Measurements from ENCODE around the gene RXRB. TPM values are rescaled to one million over a fixed set of nuclear protein-coding genes. Genes with fewer than 3 reads are reported as not detected.

RXRB gene
- total and polyA plus RNA-seq, 2 of the 8 experiments (the other 6 are each of a cell fraction or from before 2014, with no cell fraction given), result 13.0 to 18.1 TPM

- TF ChIP-seq, protein P1, sequence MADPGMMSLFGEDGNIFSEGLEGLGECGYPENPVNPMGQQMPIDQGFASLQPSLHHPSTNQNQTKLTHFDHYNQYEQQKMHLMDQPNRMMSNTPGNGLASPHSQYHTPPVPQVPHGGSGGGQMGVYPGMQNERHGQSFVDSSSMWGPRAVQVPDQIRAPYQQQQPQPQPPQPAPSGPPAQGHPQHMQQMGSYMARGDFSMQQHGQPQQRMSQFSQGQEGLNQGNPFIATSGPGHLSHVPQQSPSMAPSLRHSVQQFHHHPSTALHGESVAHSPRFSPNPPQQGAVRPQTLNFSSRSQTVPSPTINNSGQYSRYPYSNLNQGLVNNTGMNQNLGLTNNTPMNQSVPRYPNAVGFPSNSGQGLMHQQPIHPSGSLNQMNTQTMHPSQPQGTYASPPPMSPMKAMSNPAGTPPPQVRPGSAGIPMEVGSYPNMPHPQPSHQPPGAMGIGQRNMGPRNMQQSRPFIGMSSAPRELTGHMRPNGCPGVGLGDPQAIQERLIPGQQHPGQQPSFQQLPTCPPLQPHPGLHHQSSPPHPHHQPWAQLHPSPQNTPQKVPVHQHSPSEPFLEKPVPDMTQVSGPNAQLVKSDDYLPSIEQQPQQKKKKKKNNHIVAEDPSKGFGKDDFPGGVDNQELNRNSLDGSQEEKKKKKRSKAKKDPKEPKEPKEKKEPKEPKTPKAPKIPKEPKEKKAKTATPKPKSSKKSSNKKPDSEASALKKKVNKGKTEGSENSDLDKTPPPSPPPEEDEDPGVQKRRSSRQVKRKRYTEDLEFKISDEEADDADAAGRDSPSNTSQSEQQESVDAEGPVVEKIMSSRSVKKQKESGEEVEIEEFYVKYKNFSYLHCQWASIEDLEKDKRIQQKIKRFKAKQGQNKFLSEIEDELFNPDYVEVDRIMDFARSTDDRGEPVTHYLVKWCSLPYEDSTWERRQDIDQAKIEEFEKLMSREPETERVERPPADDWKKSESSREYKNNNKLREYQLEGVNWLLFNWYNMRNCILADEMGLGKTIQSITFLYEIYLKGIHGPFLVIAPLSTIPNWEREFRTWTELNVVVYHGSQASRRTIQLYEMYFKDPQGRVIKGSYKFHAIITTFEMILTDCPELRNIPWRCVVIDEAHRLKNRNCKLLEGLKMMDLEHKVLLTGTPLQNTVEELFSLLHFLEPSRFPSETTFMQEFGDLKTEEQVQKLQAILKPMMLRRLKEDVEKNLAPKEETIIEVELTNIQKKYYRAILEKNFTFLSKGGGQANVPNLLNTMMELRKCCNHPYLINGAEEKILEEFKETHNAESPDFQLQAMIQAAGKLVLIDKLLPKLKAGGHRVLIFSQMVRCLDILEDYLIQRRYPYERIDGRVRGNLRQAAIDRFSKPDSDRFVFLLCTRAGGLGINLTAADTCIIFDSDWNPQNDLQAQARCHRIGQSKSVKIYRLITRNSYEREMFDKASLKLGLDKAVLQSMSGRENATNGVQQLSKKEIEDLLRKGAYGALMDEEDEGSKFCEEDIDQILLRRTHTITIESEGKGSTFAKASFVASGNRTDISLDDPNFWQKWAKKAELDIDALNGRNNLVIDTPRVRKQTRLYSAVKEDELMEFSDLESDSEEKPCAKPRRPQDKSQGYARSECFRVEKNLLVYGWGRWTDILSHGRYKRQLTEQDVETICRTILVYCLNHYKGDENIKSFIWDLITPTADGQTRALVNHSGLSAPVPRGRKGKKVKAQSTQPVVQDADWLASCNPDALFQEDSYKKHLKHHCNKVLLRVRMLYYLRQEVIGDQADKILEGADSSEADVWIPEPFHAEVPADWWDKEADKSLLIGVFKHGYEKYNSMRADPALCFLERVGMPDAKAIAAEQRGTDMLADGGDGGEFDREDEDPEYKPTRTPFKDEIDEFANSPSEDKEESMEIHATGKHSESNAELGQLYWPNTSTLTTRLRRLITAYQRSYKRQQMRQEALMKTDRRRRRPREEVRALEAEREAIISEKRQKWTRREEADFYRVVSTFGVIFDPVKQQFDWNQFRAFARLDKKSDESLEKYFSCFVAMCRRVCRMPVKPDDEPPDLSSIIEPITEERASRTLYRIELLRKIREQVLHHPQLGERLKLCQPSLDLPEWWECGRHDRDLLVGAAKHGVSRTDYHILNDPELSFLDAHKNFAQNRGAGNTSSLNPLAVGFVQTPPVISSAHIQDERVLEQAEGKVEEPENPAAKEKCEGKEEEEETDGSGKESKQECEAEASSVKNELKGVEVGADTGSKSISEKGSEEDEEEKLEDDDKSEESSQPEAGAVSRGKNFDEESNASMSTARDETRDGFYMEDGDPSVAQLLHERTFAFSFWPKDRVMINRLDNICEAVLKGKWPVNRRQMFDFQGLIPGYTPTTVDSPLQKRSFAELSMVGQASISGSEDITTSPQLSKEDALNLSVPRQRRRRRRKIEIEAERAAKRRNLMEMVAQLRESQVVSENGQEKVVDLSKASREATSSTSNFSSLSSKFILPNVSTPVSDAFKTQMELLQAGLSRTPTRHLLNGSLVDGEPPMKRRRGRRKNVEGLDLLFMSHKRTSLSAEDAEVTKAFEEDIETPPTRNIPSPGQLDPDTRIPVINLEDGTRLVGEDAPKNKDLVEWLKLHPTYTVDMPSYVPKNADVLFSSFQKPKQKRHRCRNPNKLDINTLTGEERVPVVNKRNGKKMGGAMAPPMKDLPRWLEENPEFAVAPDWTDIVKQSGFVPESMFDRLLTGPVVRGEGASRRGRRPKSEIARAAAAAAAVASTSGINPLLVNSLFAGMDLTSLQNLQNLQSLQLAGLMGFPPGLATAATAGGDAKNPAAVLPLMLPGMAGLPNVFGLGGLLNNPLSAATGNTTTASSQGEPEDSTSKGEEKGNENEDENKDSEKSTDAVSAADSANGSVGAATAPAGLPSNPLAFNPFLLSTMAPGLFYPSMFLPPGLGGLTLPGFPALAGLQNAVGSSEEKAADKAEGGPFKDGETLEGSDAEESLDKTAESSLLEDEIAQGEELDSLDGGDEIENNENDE (IDR thresholded peaks at IDR 0.05; ENCODE audit: insufficient replicate concordance, low read length), result no peak
Observed at GRCh38 chr6:33200219-33201146, at the start of gene RXRB, which contains the start of gene SLC39A7 (continued).

Measured in H1 (cell line).